GM19328 (cell line): ENCODE data around the gene NRXN2.
"Not testable (repeated sequence)": the region's sequence is repeated elsewhere in the genome, so short reads cannot be mapped to it uniquely, and the experiment has no call there.

ENCODE experiments used
- ATAC-seq: cut with Tn5 transposase; IDR thresholded peaks from one replicate; pipeline ENCODE4 v1.9.1; 2021; ENCODE audit warnings: mild to moderate bottlenecking, moderate library complexity; ENCODE audit not compliant: unreplicated experiment

The NRXN2 gene

GRCh38 chr11:64705501-64705900 is 17.5 kb downstream of the NRXN2 start:
- no peak for ATAC-seq

GRCh38 chr11:64703048-64703447 is 19.9 kb downstream of the NRXN2 start:
- ATAC-seq = no peak

- not testable (repeated sequence) for ATAC-seq
These were observed 21.0 kb downstream of the NRXN2 start for GRCh38 chr11:64701956-64702355.

- ATAC-seq = no peak
These were observed 24.6 kb downstream of the NRXN2 start for GRCh38 chr11:64698427-64698826.

GRCh38 chr11:64697663-64698375 is 25.2 kb downstream of the NRXN2 start:
- no peak for ATAC-seq

GRCh38 chr11:64696045-64696444 is 27.0 kb downstream of the NRXN2 start:
- no peak for ATAC-seq

GRCh38 chr11:64695548-64695947 is 27.4 kb downstream of the NRXN2 start:
- no peak for ATAC-seq

- no peak for ATAC-seq
These were observed 28.1 kb downstream of the NRXN2 start for GRCh38 chr11:64694821-64695365.

- ATAC-seq = no peak
These were observed 28.8 kb downstream of the NRXN2 start for GRCh38 chr11:64694026-64694755.

GRCh38 chr11:64692764-64693331 is 30.1 kb downstream of the NRXN2 start:
- no peak for ATAC-seq

- ATAC-seq = no peak
These were observed 31.5 kb downstream of the NRXN2 start for GRCh38 chr11:64691543-64691942.

GRCh38 chr11:64690235-64690634 is 32.8 kb downstream of the NRXN2 start:
- ATAC-seq = no peak

GRCh38 chr11:64688534-64688982 is 34.4 kb downstream of the NRXN2 start:
- peak; percentile 84 for ATAC-seq

GRCh38 chr11:64687643-64688533 is 35.1 kb downstream of the NRXN2 start:
- ATAC-seq = no peak

GRCh38 chr11:64687204-64687603 is 35.8 kb downstream of the NRXN2 start:
- no peak for ATAC-seq

- no peak for ATAC-seq
These were observed 36.4 kb downstream of the NRXN2 start for GRCh38 chr11:64686466-64687170.

GRCh38 chr11:64685536-64685935 is 37.5 kb downstream of the NRXN2 start:
- no peak for ATAC-seq

GRCh38 chr11:64684357-64684756 is 38.6 kb downstream of the NRXN2 start:
- no peak for ATAC-seq

- ATAC-seq = no peak
These were observed 41.8 kb downstream of the NRXN2 start for GRCh38 chr11:64681171-64681570.

- ATAC-seq = no peak
These were observed 43.2 kb downstream of the NRXN2 start for GRCh38 chr11:64679846-64680245.
